ENCODE measurements around the gene RHAG. TPM values are rescaled to one million over a fixed set of nuclear protein-coding genes. Genes with fewer than 3 reads are reported as not detected.

RHAG gene
- total and polyA plus RNA-seq, 2 of the 8 experiments (the other 6 are each of a cell fraction or from before 2014, with no cell fraction given), result not detected

DNA sequence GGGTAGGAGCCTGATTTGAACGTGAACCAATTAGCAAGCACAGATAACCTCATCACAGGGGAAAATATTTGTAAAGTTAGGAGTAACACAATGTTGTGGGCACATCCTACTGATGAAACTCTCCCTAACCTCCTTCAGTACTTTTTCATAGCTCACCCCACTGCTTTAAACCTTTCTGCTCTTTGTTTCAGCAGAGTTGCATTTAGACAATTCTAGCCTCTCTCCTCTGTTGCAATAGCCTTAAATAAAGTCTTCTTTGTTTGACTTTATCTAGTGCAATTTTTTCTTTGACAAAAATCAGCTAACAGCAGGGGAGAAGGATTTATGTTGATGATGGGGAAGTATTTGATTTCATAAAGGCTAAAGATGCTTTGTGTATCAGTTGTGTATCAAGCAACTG, 72.1 kb downstream of the RHAG start (continued):
- TF ChIP-seq RNF2 (IDR thresholded peaks at IDR 0.05; ENCODE audit: borderline replicate concordance, low read depth, low read length, missing control alignments, poor library complexity, severe bottlenecking), result no peak
- TF ChIP-seq KDM1A (IDR thresholded peaks at IDR 0.05; ENCODE audit: borderline replicate concordance, low read length), result no peak
- no peak for TF ChIP-seq EGR1 (IDR thresholded peaks at IDR 0.05; ENCODE audit: borderline replicate concordance, low read depth, low read length)
